Panc1 (cell line): ENCODE results near the gene UMAD1. TPM values are rescaled to one million over a fixed set of nuclear protein-coding genes. Genes with fewer than 3 reads are reported as not detected.

ENCODE experiments used
- ATAC-seq: fragments of 200-7000 bp; cut with Tn5 transposase; 2 replicates; pipeline ENCODE4 v1.9.1; 2020; ENCODE audit warnings: mild to moderate bottlenecking, moderate library complexity
- BruUV-seq: library from RNA; stranded (reverse); fragments of 400-500 nt; replicated peaks from 2 replicates; lab custom pipeline; 2021; lab: Mats Ljungman, UMichigan
- CTCF ChIA-PET: fragments of 300-600 bp; sonication (Branson Sonifier 250); formaldehyde crosslinking; loops from one replicate; lab custom pipeline; 2022; ENCODE audit warnings: antibody characterized with exemption; lab: Charles Lee
- POLR2A ChIA-PET: fragments of 300-600 bp; sonication (Branson Sonifier 250); formaldehyde crosslinking; loops from one replicate; lab custom pipeline; 2022; ENCODE audit warnings: antibody characterized with exemption; lab: Charles Lee
- DNase-seq: peaks from one replicate; pipeline ENCODE4 v3.0.0-alpha.2; 2010; ENCODE audit warnings: low read depth, low spot score
- H3K27ac ChIP-seq: 2 replicates; pipeline ENCODE4 v1.5.1; 2011; ENCODE audit warnings: mild to moderate bottlenecking, low read length, inconsistent platforms
- H3K27me3 ChIP-seq: fragments of 200-500 bp; sonication (Bioruptor generic); 2 replicates; pipeline ENCODE4 v1.6.0; 2014; ENCODE audit warnings: low read length, inconsistent platforms; ENCODE audit not compliant: control insufficient read depth, insufficient read depth
- H3K36me3 ChIP-seq: fragments of 200-500 bp; sonication (Bioruptor generic); 2 replicates; pipeline ENCODE4 v1.5.1; 2014; ENCODE audit warnings: inconsistent platforms, mild to moderate bottlenecking, low read length, moderate library complexity; ENCODE audit not compliant: control insufficient read depth, insufficient read depth
- H3K4me1 ChIP-seq: 2 replicates; pipeline ENCODE4 v1.5.1; 2011; ENCODE audit warnings: inconsistent platforms, mild to moderate bottlenecking, low read length, moderate library complexity; ENCODE audit not compliant: control insufficient read depth, insufficient read depth
- H3K4me3 ChIP-seq, 2 experiments: 2 replicates each; pipeline ENCODE4 v1.5.1; 2011 to 2012; ENCODE audit warnings: low read depth in 2 of 2, low read length in 2 of 2, mild to moderate bottlenecking in 2 of 2, inconsistent platforms in 1 of 2, moderate library complexity in 1 of 2
- H3K9me3 ChIP-seq: fragments of 200-500 bp; sonication (Bioruptor generic); 2 replicates; pipeline ENCODE4 v1.5.1; 2014; ENCODE audit warnings: low read depth, mild to moderate bottlenecking, inconsistent platforms, low read length, moderate library complexity; ENCODE audit not compliant: control insufficient read depth, insufficient read depth
- CTCF ChIP-seq: fragments of 450-650 bp; IDR thresholded peaks from 2 replicates; pipeline ENCODE4 v1.5.1; 2017; ENCODE audit warnings: mild to moderate bottlenecking
- POLR2AphosphoS5 ChIP-seq: IDR thresholded peaks from 2 replicates; pipeline ENCODE4 v1.6.1; 2012; ENCODE audit warnings: mild to moderate bottlenecking, low read depth, low read length, moderate library complexity
- REST ChIP-seq, 2 experiments: IDR thresholded peaks; 2 replicates each; pipeline ENCODE4 v1.6.1; 2011 to 2012; ENCODE audit warnings: low read depth in 2 of 2, control low read depth in 1 of 2, low read length in 1 of 2, mild to moderate bottlenecking in 1 of 2, moderate library complexity in 1 of 2; ENCODE audit not compliant: insufficient read depth in 1 of 2
- SIN3A ChIP-seq: IDR thresholded peaks from 2 replicates; pipeline ENCODE4 v1.6.1; 2012; ENCODE audit warnings: low read depth, mild to moderate bottlenecking, low read length, moderate library complexity, borderline replicate concordance; ENCODE audit not compliant: insufficient read depth
- TCF7L2 ChIP-seq: IDR thresholded peaks from 2 replicates; pipeline ENCODE4 v1.6.1; 2011; ENCODE audit warnings: mild to moderate bottlenecking, low read depth, low read length, inconsistent platforms
- in situ Hi-C: cut with HindIII; loops from 2 replicates; pipeline ENCODE4 v1.10.0; 2016; ENCODE audit warnings: low sequenced_read_pairs, low pct_unique_long_range_greater_than_20kb
- intact Hi-C: fragments of 100-400 bp; cut with micrococcal nuclease; formaldehyde crosslinking; loops from one replicate; pipeline ENCODE4 v1.10.0; 2022; ENCODE audit not compliant: unreplicated experiment
- total RNA-seq: library from RNA; stranded (reverse); gene quantifications from one replicate; pipeline ENCODE4 v1.2.1, GENCODE V29; 2021; ENCODE audit not compliant: unreplicated experiment

UMAD1 gene
- total RNA-seq, 1 experiment from 2014 or later, result 19.9 TPM

- Histone ChIP-seq H3K27me3 (no peaks in the 10 kb centered on the region), H3K27ac (no peak overlapping the region), H3K4me3 (no peak overlapping the region), H3K36me3 (no peaks in the 10 kb centered on the region), H3K9me3 (no peaks in the 10 kb centered on the region), H3K4me1 (peaks cover 4% of the 10 kb centered on the region; the same call in 1 of the 2 replicates)
- no peak for TF ChIP-seq POLR2AphosphoS5
- no peak for TF ChIP-seq CTCF
- no peak for TF ChIP-seq REST (IDR thresholded peaks at IDR 0.05; ENCODE audit: insufficient read depth in 1 of 2, low read depth in 2 of 2, low read length in 1 of 2)
- no peak for TF ChIP-seq SIN3A
- no peak for TF ChIP-seq TCF7L2
- intact Hi-C loops (loop anchor here (10.0 kb wide), 1 partner anchor 287 kb away; no protein-coding TSS in a partner anchor), in situ Hi-C loops (no loop called here)
- ATAC-seq, result no peak
- ChIA-PET CTCF (no interaction called here), POLR2A (no interaction called here)
- DNase-seq, result no peak
- no TSS peak for BruUV-seq
These were observed 47.2 kb downstream of the UMAD1 start for GRCh38 chr7:7687800-7688199.

- H3K27me3 ChIP-seq, result no peaks in the 10 kb centered on the region
- no peaks in the 10 kb centered on the region for H3K9me3 ChIP-seq
- no peak overlapping the region for H3K4me3 ChIP-seq
- DNase-seq, result no peak
- no peak overlapping the region; the same call in 1 of the 2 replicates for H3K27ac ChIP-seq
- POLR2A ChIA-PET, result no interaction called here
- CTCF ChIA-PET, result no interaction called here
- ATAC-seq, result no peak
- TF ChIP-seq CTCF, result no peak
- TF ChIP-seq SIN3A, result no peak
- no peak for TF ChIP-seq REST (IDR thresholded peaks at IDR 0.05; ENCODE audit: insufficient read depth in 1 of 2, low read depth in 2 of 2, low read length in 1 of 2)
- TF ChIP-seq POLR2AphosphoS5, result no peak
- TF ChIP-seq TCF7L2, result no peak
- no TSS peak for BruUV-seq
- no peaks in the 10 kb centered on the region for H3K4me1 ChIP-seq
- intact Hi-C loops (loop anchor here (10.0 kb wide), 1 partner anchor 286 kb away; no protein-coding TSS in a partner anchor), in situ Hi-C loops (no loop called here)
- H3K36me3 ChIP-seq, result no peaks in the 10 kb centered on the region
These were observed 47.8 kb downstream of the UMAD1 start for GRCh38 chr7:7688310-7688709.
